Measurements from ENCODE around the gene UIMC1.
"Not testable (repeated sequence)": the region's sequence is repeated elsewhere in the genome, so short reads cannot be mapped to it uniquely, and the experiment has no call there.

Gene UIMC1

DNA sequence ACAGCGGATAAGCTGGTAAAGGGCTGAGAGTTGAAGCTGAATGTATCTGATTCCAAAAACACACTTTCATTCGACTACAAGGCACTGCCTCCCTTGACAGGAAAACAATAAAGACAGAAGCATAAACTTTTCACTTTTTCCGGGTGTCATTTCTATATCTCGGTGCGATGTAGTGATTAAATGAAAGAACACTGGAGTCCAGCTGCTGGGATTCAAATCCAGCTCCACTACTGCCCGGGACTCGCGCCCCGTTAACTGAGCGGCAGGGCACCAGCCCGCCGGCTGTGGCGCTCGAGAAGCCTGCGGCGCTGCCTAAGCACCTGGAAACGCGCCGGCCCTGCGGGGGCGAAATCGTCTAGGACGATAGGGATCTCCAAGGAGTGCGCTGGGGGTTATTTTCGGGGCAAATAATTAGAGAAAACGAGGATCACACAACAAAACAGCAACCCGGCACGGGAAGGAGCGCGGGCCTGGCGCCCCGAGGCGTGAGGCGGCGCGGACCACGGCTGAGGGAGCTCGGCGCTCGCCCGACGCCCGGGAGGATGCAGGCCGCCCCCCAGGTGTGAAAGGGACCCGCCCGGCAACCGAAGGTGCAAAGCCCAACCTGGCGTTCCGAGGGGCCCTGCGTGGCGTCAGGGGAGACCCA is 837 bp downstream of the UIMC1 start:
- peak; percentile 50 for DNase-seq

DNA sequence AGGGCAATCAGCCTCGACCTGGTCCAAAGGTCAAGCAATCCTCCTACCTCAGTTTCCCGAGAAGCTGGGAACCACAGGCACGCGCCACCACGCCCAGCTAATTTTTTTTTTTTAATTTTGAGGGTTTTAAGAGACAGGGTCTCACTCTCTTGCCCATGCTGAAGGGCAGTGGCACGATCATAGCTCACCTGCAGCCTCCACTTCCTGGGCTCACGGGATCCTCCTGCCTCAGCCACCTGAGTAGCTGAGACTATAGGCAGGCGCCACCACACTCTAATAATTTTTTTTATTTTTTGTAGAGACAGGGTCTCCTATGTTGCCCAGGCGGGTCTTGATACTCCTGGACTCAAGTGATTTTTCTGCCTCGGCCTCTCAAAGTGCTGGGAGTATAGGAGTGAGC is 1.6 kb downstream of the UIMC1 start:
- no peak for DNase-seq

GRCh38 chr5:177003649-177004048 is 2.9 kb downstream of the UIMC1 start:
- no peak for DNase-seq

DNA sequence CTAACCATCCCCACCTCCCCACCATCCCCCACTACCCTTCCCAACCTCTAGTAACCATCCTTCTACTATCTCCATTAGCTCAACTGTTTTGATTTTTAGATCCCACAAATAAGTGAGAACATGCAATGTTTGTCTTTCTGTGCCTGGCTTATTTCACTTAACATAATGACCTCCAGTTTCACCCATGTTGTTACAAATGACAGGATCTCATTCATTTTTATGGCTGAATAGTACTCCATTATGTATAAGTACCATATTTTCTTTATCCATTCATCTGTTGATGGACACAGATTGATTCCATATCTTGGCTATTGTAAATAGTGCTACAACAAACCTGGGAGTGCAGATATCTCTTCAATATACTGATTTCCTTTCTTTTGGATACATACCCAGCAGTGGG is 7.1 kb downstream of the UIMC1 start:
- DNase-seq = not testable (repeated sequence)

GRCh38 chr5:176998828-176999227 is 7.8 kb downstream of the UIMC1 start:
- DNase-seq = no peak

DNA sequence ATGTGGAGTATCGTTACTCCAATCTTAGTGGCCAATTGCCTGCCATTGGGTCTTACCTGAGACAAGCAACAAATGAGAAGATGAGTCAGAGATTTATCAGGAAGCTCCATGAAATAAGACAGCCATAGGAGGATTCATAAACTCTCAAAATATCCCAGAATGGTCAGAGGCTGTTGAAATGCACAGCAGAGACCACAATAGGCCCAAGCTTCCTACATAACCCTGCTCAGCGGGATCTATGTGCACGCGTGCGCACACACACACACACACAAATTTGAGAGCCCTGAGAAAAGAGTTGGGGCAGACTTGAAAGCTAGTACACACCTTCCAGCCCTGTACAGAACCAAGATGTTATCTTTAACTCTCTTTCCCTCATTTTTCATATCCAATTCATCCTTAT is 9.8 kb downstream of the UIMC1 start:
- DNase-seq = no peak

GRCh38 chr5:176995896-176996767 is 10.4 kb downstream of the UIMC1 start:
- DNase-seq = no peak

- no peak for DNase-seq
Measured at GRCh38 chr5:176995122-176995490, 11.5 kb downstream of the UIMC1 start.

DNA sequence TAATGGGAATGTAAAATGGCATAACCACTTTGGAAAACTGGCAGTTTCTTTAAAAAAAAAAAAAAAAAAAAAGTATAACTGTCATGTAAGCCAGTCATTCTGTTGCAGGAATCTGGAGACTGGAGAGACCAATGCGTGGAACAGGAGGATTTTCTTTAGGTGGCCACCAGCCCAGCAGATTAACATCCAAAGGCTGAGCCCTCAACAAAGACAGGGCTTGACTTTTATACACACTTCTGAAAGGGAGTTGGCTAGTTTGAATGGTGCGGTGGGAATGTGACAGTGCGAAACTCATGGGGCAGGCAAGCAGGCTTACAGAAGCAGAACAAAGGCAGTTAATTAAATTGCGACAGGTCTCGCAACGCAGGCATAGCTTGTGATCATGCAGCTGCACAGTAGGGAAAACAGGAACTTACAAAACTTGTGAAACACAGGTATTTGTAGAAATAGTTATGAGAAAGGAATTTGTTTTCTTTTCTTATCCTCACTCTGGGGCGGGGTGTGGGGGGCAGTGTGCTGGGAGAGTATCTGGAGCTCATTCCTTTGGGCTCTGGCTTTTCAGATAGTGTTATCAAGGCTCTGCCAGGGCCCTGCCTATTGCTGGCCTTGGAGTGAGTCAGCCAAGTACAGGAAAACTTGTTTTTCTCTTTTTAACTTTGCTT is 12.0 kb downstream of the UIMC1 start:
- DNase-seq = peak; percentile 71

GRCh38 chr5:176993081-176993480 is 13.5 kb downstream of the UIMC1 start:
- not testable (repeated sequence) for DNase-seq

GRCh38 chr5:176987583-176987982 is 19.0 kb downstream of the UIMC1 start:
- no peak for DNase-seq

- DNase-seq = no peak
Measured at GRCh38 chr5:176986280-176986679, 20.3 kb downstream of the UIMC1 start.

GRCh38 chr5:176985516-176985915 is 21.1 kb downstream of the UIMC1 start:
- peak; percentile 48 for DNase-seq

- DNase-seq = not testable (repeated sequence)
Measured at GRCh38 chr5:176984176-176984575, 22.4 kb downstream of the UIMC1 start.

DNA sequence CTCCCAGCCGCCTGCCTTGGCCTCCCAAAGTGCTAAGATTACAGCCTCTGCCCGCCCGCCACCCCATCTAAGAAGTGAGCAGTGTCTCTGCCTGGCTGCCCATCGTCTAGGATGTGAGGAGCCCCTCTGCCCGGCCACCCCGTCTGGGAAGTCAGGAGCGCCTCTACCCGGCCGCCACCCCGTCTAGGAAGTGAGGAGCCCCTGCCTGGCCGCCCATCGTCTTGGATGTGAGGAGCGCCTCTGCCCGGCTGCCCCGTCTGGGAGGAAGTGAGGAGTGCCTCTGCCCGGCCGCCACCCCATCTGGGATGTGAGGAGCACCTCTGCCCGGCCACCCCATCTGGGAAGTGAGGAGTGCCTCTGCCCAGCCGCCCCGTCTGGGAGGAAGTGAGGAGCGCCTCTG is 23.0 kb downstream of the UIMC1 start:
- DNase-seq = not testable (repeated sequence)

DNA sequence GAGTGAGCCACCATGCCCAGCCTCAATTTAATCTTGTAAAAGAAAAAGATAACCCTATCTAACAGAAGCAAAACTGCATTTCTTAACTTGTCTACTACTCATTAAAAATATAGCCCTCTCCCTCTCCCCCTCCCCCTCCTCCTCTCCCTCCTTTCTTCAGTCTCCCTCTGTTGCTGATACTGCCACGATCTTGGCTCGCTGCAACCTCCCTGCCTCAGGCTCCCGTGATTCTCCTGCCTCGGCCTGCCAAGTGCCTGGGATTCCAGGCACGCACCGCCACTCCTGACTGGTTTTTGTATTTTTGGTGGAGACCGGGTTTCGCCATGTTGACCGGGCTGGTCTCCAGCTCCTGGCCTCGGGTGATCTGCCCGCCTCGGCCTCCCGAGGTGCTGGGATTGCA is 23.5 kb downstream of the UIMC1 start:
- not testable (repeated sequence) for DNase-seq

- no peak for DNase-seq
Measured at GRCh38 chr5:176980818-176981217, 25.8 kb downstream of the UIMC1 start.

DNA sequence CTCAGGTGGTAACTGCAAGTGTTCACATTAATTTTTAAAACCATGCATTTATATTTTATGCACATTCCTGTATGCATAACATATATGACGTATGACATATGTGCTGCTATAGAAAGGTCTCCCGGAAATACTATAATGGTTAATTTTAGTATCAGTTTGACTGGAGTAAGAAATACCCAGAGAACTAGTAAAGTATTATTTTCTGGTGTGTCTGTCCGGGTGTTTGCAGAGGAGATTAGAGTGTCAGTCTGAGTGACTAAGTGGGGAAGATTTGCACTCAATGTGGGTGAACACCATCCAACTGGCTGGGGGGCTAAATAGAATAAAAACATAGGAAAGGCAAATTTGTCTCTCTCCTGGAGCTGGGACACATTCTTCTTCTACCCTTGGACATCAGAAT is 26.9 kb downstream of the UIMC1 start:
- DNase-seq = no peak

GRCh38 chr5:176965633-176966032 is 40.9 kb downstream of the UIMC1 start:
- DNase-seq = no peak

- no peak for DNase-seq
Measured at GRCh38 chr5:176959051-176959450, 47.5 kb downstream of the UIMC1 start.

DNA sequence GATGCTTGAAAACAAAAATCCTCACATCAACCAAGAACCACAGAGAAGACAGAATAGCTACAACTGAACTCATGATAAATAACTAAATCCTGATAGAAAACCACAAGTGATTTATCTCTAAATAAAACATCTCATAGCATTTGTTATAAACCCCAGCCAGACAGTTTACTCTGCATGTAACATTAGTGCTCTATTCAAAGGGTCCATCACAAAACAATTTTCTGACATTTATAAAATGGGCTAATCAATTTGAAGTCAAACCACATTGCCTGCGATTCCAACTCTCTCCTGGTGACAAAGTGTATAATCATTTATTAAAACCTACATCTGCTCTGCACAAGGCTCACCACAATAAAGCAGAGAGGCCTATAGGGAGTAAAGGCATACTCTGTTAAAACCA is 49.8 kb downstream of the UIMC1 start:
- no peak for DNase-seq

DNA sequence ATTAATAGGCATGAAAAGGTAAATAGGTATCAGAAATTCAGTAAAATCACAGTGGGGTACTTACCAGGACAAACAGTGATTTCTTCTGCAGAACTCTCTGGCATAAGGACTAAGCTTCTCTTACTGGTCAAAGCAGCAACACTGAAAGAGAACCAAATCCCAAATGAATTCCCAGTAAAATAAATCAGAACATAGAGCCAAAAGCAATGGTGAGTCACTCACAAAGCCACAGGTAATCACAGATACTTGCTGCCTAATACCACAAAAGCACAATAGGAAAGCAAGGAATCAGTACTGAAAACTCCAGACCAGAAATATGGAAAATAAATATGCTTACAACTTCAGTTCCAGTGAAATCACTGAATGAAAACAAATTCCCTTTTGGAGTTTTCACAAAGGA is 50.7 kb downstream of the UIMC1 start:
- DNase-seq = no peak

DNA sequence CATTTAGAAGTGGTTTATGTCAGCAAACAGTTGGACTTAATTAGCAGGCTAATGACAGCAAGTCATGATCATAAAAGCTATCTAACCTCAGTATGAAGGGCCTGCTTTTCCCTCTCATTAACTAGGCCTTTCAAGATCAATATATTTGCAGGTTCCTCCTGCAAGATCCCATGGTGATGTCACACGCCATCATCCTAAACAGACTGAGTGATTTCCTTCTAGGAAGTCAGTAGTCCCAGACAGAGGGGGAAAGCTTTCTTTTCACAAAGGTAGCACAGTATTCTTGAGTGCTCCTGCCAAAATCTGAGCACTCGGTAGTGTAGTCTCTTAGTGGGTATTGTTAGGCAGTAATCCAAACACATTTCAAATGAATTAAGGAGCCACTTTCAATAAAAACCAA is 52.5 kb downstream of the UIMC1 start:
- no peak for DNase-seq
